ENCODE results near the gene TCERG1L.

GRCh38 chr10:131214521-131215244 lies 96.8 kb downstream of the TCERG1L start:
- TF ChIP-seq CTCF (IDR thresholded peaks at IDR 0.05; ENCODE audit: insufficient read depth, low read length) (no peak), POLR2AphosphoS5 (IDR thresholded peaks at IDR 0.05; ENCODE audit: low read depth) (no peak), REST (IDR thresholded peaks at IDR 0.05; ENCODE audit: insufficient replicate concordance, low read depth) (no peak), GABPA (IDR thresholded peaks at IDR 0.05; ENCODE audit: low read depth) (no peak)
